Measurements from ENCODE around the gene WDR36. TPM values are rescaled to one million over a fixed set of nuclear protein-coding genes. Genes with fewer than 3 reads are reported as not detected.

Gene WDR36
- total RNA-seq, 6 experiments from 2014 or later = 26.9 to 30.5 (median 28.6) TPM

GRCh38 chr5:111153483-111153882 is 61.3 kb downstream of the WDR36 start:
- H3K9me3 Mint-ChIP-seq = no peaks in the 10 kb centered on the region
- no peaks in the 10 kb centered on the region; the same call in 1 of the 2 replicates for H3K27me3 Mint-ChIP-seq (ENCODE audit: insufficient read depth)
- H3K4me1 Mint-ChIP-seq (ENCODE audit: low read depth) = no peaks in the 10 kb centered on the region; the same call in 1 of the 2 replicates
- H3K27ac Mint-ChIP-seq = no peak overlapping the region
- no peak for TF ChIP-seq CTCF (IDR thresholded peaks at IDR 0.05)
- no peak overlapping the region for H3K4me3 Mint-ChIP-seq
- no peak for DNase-seq
- no peaks in the 10 kb centered on the region for H3K36me3 Mint-ChIP-seq (ENCODE audit: low read depth)

- no peak for TF ChIP-seq CTCF (IDR thresholded peaks at IDR 0.05)
- H3K27ac Mint-ChIP-seq = no peak overlapping the region
- H3K27me3 Mint-ChIP-seq (ENCODE audit: insufficient read depth) = no peaks in the 10 kb centered on the region; the same call in 1 of the 2 replicates
- no peak overlapping the region for H3K4me3 Mint-ChIP-seq
- no peaks in the 10 kb centered on the region for H3K36me3 Mint-ChIP-seq (ENCODE audit: low read depth)
- no peaks in the 10 kb centered on the region; the same call in 1 of the 2 replicates for H3K4me1 Mint-ChIP-seq (ENCODE audit: low read depth)
- no peak for DNase-seq
- no peaks in the 10 kb centered on the region for H3K9me3 Mint-ChIP-seq
Observed at GRCh38 chr5:111153945-111154344, 61.8 kb downstream of the WDR36 start.

GRCh38 chr5:111158105-111158744 is 66.1 kb downstream of the WDR36 start:
- no peaks in the 10 kb centered on the region for H3K9me3 Mint-ChIP-seq
- H3K27ac Mint-ChIP-seq = no peak overlapping the region
- peak; percentile 100 for TF ChIP-seq CTCF (IDR thresholded peaks at IDR 0.05)
- DNase-seq = peak; percentile 74
- H3K27me3 Mint-ChIP-seq (ENCODE audit: insufficient read depth) = no peaks in the 10 kb centered on the region; the same call in 1 of the 2 replicates
- H3K36me3 Mint-ChIP-seq (ENCODE audit: low read depth) = no peaks in the 10 kb centered on the region
- peaks cover 11% of the 10 kb centered on the region for H3K4me1 Mint-ChIP-seq (ENCODE audit: low read depth)
- H3K4me3 Mint-ChIP-seq = no peak overlapping the region

- no peaks in the 10 kb centered on the region for H3K9me3 Mint-ChIP-seq
- H3K4me1 Mint-ChIP-seq (ENCODE audit: low read depth) = peaks cover 13% of the 10 kb centered on the region
- DNase-seq = no peak
- no peak overlapping the region for H3K4me3 Mint-ChIP-seq
- no peaks in the 10 kb centered on the region for H3K36me3 Mint-ChIP-seq (ENCODE audit: low read depth)
- no peak for TF ChIP-seq CTCF (IDR thresholded peaks at IDR 0.05)
- no peaks in the 10 kb centered on the region; the same call in 1 of the 2 replicates for H3K27me3 Mint-ChIP-seq (ENCODE audit: insufficient read depth)
- no peak overlapping the region for H3K27ac Mint-ChIP-seq
Observed at GRCh38 chr5:111159845-111160244, 67.7 kb downstream of the WDR36 start.

- Mint-ChIP-seq H3K9me3 (no peaks in the 10 kb centered on the region), H3K4me3 (no peak overlapping the region), H3K36me3 (ENCODE audit: low read depth) (no peaks in the 10 kb centered on the region), H3K27me3 (ENCODE audit: insufficient read depth) (no peaks in the 10 kb centered on the region; the same call in 1 of the 2 replicates), H3K27ac (no peak overlapping the region), H3K4me1 (ENCODE audit: low read depth) (peaks cover 13% of the 10 kb centered on the region)
- no peak for TF ChIP-seq CTCF (IDR thresholded peaks at IDR 0.05)
- no peak for DNase-seq
Observed at GRCh38 chr5:111163000-111163399, 70.9 kb downstream of the WDR36 start.

Measured in HFFc6 (cell line).